Measurements from ENCODE around the gene APOL6.

The APOL6 gene

GRCh38 chr22:35649026-35649553, 844 bp downstream of the APOL6 start:
- Mint-ChIP-seq H3K4me1 (peaks cover 16% of the 10 kb centered on the region), H3K36me3 (ENCODE audit: low read depth) (no peaks in the 10 kb centered on the region), H3K4me3 (no peak overlapping the region), H3K9me3 (peaks cover 5% of the 10 kb centered on the region), H3K27me3 (ENCODE audit: low read depth, poor library complexity) (no peaks in the 10 kb centered on the region), H3K27ac (no peak overlapping the region)
- no peak for DNase-seq
- no peak for TF ChIP-seq CTCF (IDR thresholded peaks at IDR 0.05)

GRCh38 chr22:35649636-35650250, 1.5 kb downstream of the APOL6 start:
- TF ChIP-seq CTCF (IDR thresholded peaks at IDR 0.05), result no peak
- no peak for DNase-seq
- H3K9me3 Mint-ChIP-seq, result peaks cover 5% of the 10 kb centered on the region
- no peak overlapping the region for H3K27ac Mint-ChIP-seq
- H3K4me1 Mint-ChIP-seq, result peaks cover 16% of the 10 kb centered on the region
- H3K36me3 Mint-ChIP-seq (ENCODE audit: low read depth), result no peaks in the 10 kb centered on the region
- H3K27me3 Mint-ChIP-seq (ENCODE audit: low read depth, poor library complexity), result no peaks in the 10 kb centered on the region
- H3K4me3 Mint-ChIP-seq, result no peak overlapping the region

- TF ChIP-seq CTCF (IDR thresholded peaks at IDR 0.05), result no peak
- H3K27me3 Mint-ChIP-seq (ENCODE audit: low read depth, poor library complexity), result no peaks in the 10 kb centered on the region
- peaks cover 5% of the 10 kb centered on the region for H3K9me3 Mint-ChIP-seq
- DNase-seq, result no peak
- H3K4me1 Mint-ChIP-seq, result peaks cover 16% of the 10 kb centered on the region
- H3K4me3 Mint-ChIP-seq, result no peak overlapping the region
- no peak overlapping the region for H3K27ac Mint-ChIP-seq
- no peaks in the 10 kb centered on the region for H3K36me3 Mint-ChIP-seq (ENCODE audit: low read depth)
These were observed 2.8 kb downstream of the APOL6 start for GRCh38 chr22:35651085-35651484.

GRCh38 chr22:35653824-35654223, 5.6 kb downstream of the APOL6 start:
- peaks cover 22% of the 10 kb centered on the region for H3K9me3 Mint-ChIP-seq
- peaks cover 3% of the 10 kb centered on the region for H3K4me1 Mint-ChIP-seq
- H3K27ac Mint-ChIP-seq, result no peak overlapping the region
- DNase-seq, result no peak
- TF ChIP-seq CTCF (IDR thresholded peaks at IDR 0.05), result no peak
- H3K4me3 Mint-ChIP-seq, result no peak overlapping the region
- peaks cover 2% of the 10 kb centered on the region for H3K27me3 Mint-ChIP-seq (ENCODE audit: low read depth, poor library complexity)
- no peaks in the 10 kb centered on the region for H3K36me3 Mint-ChIP-seq (ENCODE audit: low read depth)

- Mint-ChIP-seq H3K27ac (no peak overlapping the region), H3K36me3 (ENCODE audit: low read depth) (no peaks in the 10 kb centered on the region), H3K4me3 (no peak overlapping the region), H3K9me3 (peaks cover 25% of the 10 kb centered on the region), H3K4me1 (no peaks in the 10 kb centered on the region), H3K27me3 (ENCODE audit: low read depth, poor library complexity) (peaks cover 5% of the 10 kb centered on the region)
- no peak for DNase-seq
- no peak for TF ChIP-seq CTCF (IDR thresholded peaks at IDR 0.05)
These were observed 8.1 kb downstream of the APOL6 start for GRCh38 chr22:35656284-35656752.
